ENCODE measurements around the gene PPP1R3G. TPM values are rescaled to one million over a fixed set of nuclear protein-coding genes. Genes with fewer than 3 reads are reported as not detected.

PPP1R3G gene
- total RNA-seq, 2 donors from 2014 or later = not detected

GRCh38 chr6:5046430-5046829 lies 38.7 kb upstream of the PPP1R3G start:
- Mint-ChIP-seq H3K27me3 (ENCODE audit: insufficient read depth) (no peaks in the 10 kb centered on the region), H3K27ac (no peak overlapping the region), H3K36me3 (ENCODE audit: low read depth) (no peaks in the 10 kb centered on the region), H3K9me3 (peaks cover 12% of the 10 kb centered on the region), H3K4me3 (no peak overlapping the region), H3K4me1 (no peaks in the 10 kb centered on the region)
- H3K9me3 ChIP-seq (ENCODE audit: control insufficient read depth, low read length) = peaks cover 11% of the 10 kb centered on the region
- no peak for DNase-seq
- no peaks in the 10 kb centered on the region for H3K27me3 ChIP-seq (ENCODE audit: control insufficient read depth, insufficient read depth, low read length, poor library complexity, severe bottlenecking)
- H3K9ac ChIP-seq (ENCODE audit: extremely low read depth, low read length, poor library complexity, severe bottlenecking) = no peak overlapping the region
- 92 to 95% methylated on average over 8 to 9 of the region's 9 CpGs for WGBS, 2 experiments (ENCODE audit: insufficient coverage in 1 of 2, insufficient read length in 1 of 2)
- H3K27ac ChIP-seq (ENCODE audit: low read depth, low read length) = no peak overlapping the region
- H3K36me3 ChIP-seq (ENCODE audit: control insufficient read depth, insufficient read depth, low read length) = no peaks in the 10 kb centered on the region
- H3K4me1 ChIP-seq (ENCODE audit: control insufficient read depth, insufficient read depth, low read length) = no peaks in the 10 kb centered on the region
- no peak overlapping the region for H3K4me3 ChIP-seq (ENCODE audit: low read length)
- TF ChIP-seq CTCF (conservative IDR thresholded peaks at IDR 0.05) = no peak

GRCh38 chr6:5050009-5050408 lies 35.1 kb upstream of the PPP1R3G start:
- Mint-ChIP-seq H3K27ac (no peak overlapping the region), H3K9me3 (peaks cover 17% of the 10 kb centered on the region), H3K4me1 (no peaks in the 10 kb centered on the region), H3K27me3 (ENCODE audit: insufficient read depth) (no peaks in the 10 kb centered on the region), H3K4me3 (no peak overlapping the region), H3K36me3 (ENCODE audit: low read depth) (no peaks in the 10 kb centered on the region)
- H3K4me3 ChIP-seq (ENCODE audit: low read length) = no peak overlapping the region
- DNase-seq = no peak
- no peak overlapping the region for H3K9ac ChIP-seq (ENCODE audit: extremely low read depth, low read length, poor library complexity, severe bottlenecking)
- H3K36me3 ChIP-seq (ENCODE audit: control insufficient read depth, insufficient read depth, low read length) = no peaks in the 10 kb centered on the region
- 90 to 94% methylated on average over 2 of the region's 2 CpGs for WGBS, 2 experiments (ENCODE audit: insufficient coverage in 1 of 2, insufficient read length in 1 of 2)
- no peak overlapping the region for H3K27ac ChIP-seq (ENCODE audit: low read depth, low read length)
- H3K9me3 ChIP-seq (ENCODE audit: control insufficient read depth, low read length) = peaks cover 13% of the 10 kb centered on the region
- no peak for TF ChIP-seq CTCF (conservative IDR thresholded peaks at IDR 0.05)
- H3K4me1 ChIP-seq (ENCODE audit: control insufficient read depth, insufficient read depth, low read length) = no peaks in the 10 kb centered on the region
- no peaks in the 10 kb centered on the region for H3K27me3 ChIP-seq (ENCODE audit: control insufficient read depth, insufficient read depth, low read length, poor library complexity, severe bottlenecking)

- H3K27me3 Mint-ChIP-seq (ENCODE audit: insufficient read depth) = no peaks in the 10 kb centered on the region
- Histone ChIP-seq H3K9ac (ENCODE audit: extremely low read depth, low read length, poor library complexity, severe bottlenecking) (no peak overlapping the region), H3K9me3 (ENCODE audit: control insufficient read depth, low read length) (peaks cover 17% of the 10 kb centered on the region), H3K27me3 (ENCODE audit: control insufficient read depth, insufficient read depth, low read length, poor library complexity, severe bottlenecking) (no peaks in the 10 kb centered on the region), H3K27ac (ENCODE audit: low read depth, low read length) (no peak overlapping the region), H3K36me3 (ENCODE audit: control insufficient read depth, insufficient read depth, low read length) (no peaks in the 10 kb centered on the region), H3K4me1 (ENCODE audit: control insufficient read depth, insufficient read depth, low read length) (no peaks in the 10 kb centered on the region), H3K4me3 (ENCODE audit: low read length) (no peak overlapping the region)
- peaks cover 19% of the 10 kb centered on the region for H3K9me3 Mint-ChIP-seq
- no peak for TF ChIP-seq CTCF (conservative IDR thresholded peaks at IDR 0.05)
- H3K27ac Mint-ChIP-seq = no peak overlapping the region
- 92% methylated on average over 1 of the region's 1 CpG; no CpG with 5 or more reads in 1 of the 2 experiments for WGBS, 2 experiments (ENCODE audit: insufficient coverage in 1 of 2, insufficient read length in 1 of 2)
- no peaks in the 10 kb centered on the region for H3K4me1 Mint-ChIP-seq
- H3K36me3 Mint-ChIP-seq (ENCODE audit: low read depth) = no peaks in the 10 kb centered on the region
- DNase-seq = no peak
- no peak overlapping the region for H3K4me3 Mint-ChIP-seq
Observed at GRCh38 chr6:5051394-5051793, 33.7 kb upstream of the PPP1R3G start.
